OCI-LY7 (cell line): ENCODE results near the gene HLX. TPM values are rescaled to one million over a fixed set of nuclear protein-coding genes. Genes with fewer than 3 reads are reported as not detected.

Experiments used
- BruUV-seq: library from RNA; stranded (reverse); fragments of 400-500 nt; replicated peaks from 2 replicates; lab custom pipeline; 2021; lab: Mats Ljungman, UMichigan
- CTCF ChIA-PET: fragments of 300-600 bp; sonication (Branson Sonifier 250); formaldehyde crosslinking; loops from one replicate; lab custom pipeline; 2022; ENCODE audit warnings: antibody characterized with exemption; ENCODE audit not compliant: unreplicated experiment; lab: Charles Lee
- POLR2A ChIA-PET: fragments of 300-600 bp; sonication (Branson Sonifier 250); formaldehyde crosslinking; loops from one replicate; lab custom pipeline; 2022; ENCODE audit warnings: antibody characterized with exemption; lab: Charles Lee
- DNase-seq: peaks from one replicate; pipeline ENCODE4 v3.0.0-alpha.2; 2015; ENCODE audit warnings: low spot score
- H2AFZ ChIP-seq: fragments of 200-600 bp; sonication (generic), shearing (Covaris generic); 2 replicates; pipeline ENCODE4 v1.6.1; 2014; ENCODE audit warnings: mild to moderate bottlenecking, antibody characterized with exemption, low read length, moderate library complexity
- H3K27ac ChIP-seq: fragments of 200-600 bp; sonication (generic); 2 replicates; pipeline ENCODE4 v1.5.1; 2014; ENCODE audit warnings: mixed run types, low read depth, mild to moderate bottlenecking, moderate library complexity, low read length, inconsistent platforms; ENCODE audit not compliant: poor library complexity, severe bottlenecking
- H3K36me3 ChIP-seq: fragments of 200-600 bp; sonication (generic); 2 replicates; pipeline ENCODE4 v1.6.1; 2014; ENCODE audit warnings: mild to moderate bottlenecking, antibody characterized with exemption, low read length, moderate library complexity, mixed read lengths; ENCODE audit not compliant: insufficient read depth
- H3K4me1 ChIP-seq: fragments of 200-600 bp; sonication (generic); 2 replicates; pipeline ENCODE4 v1.5.1; 2014; ENCODE audit warnings: mild to moderate bottlenecking, low read length; ENCODE audit not compliant: insufficient read depth, poor library complexity, severe bottlenecking
- H3K4me2 ChIP-seq: fragments of 200-600 bp; sonication (generic); 2 replicates; pipeline ENCODE4 v1.6.1; 2014; ENCODE audit warnings: mild to moderate bottlenecking, low read length
- H3K4me3 ChIP-seq: fragments of 200-600 bp; sonication (generic); 2 replicates; pipeline ENCODE4 v1.5.1; 2014; ENCODE audit warnings: mild to moderate bottlenecking, low read depth, low read length; ENCODE audit not compliant: poor library complexity, severe bottlenecking
- H3K79me2 ChIP-seq: fragments of 200-600 bp; sonication (generic); 2 replicates; pipeline ENCODE4 v1.6.1; 2016; ENCODE audit warnings: low read depth, mild to moderate bottlenecking, low read length, moderate library complexity, mixed read lengths; ENCODE audit not compliant: insufficient read depth
- H3K9me2 ChIP-seq: fragments of 200-600 bp; sonication (generic); 2 replicates; pipeline ENCODE4 v1.6.1; 2016; ENCODE audit warnings: mild to moderate bottlenecking, low read length, mixed read lengths; ENCODE audit not compliant: insufficient read depth
- H3K9me3 ChIP-seq: fragments of 200-600 bp; sonication (generic); 2 replicates; pipeline ENCODE4 v1.6.1; 2014; ENCODE audit warnings: mild to moderate bottlenecking, mixed run types, low read length, mixed read lengths
- H4K20me1 ChIP-seq: fragments of 200-600 bp; sonication (generic); 2 replicates; pipeline ENCODE4 v1.6.1; 2014; ENCODE audit warnings: mild to moderate bottlenecking, antibody characterized with exemption, low read length, moderate library complexity, mixed read lengths; ENCODE audit not compliant: insufficient read depth
- EZH2phosphoT487 ChIP-seq: fragments of 200-600 bp; sonication (generic); IDR thresholded peaks from 2 replicates; pipeline ENCODE4 v1.6.1; 2018; ENCODE audit warnings: low read depth, borderline replicate concordance, mild to moderate bottlenecking, mixed run types, antibody characterized with exemption, low read length, moderate library complexity, mixed read lengths
- intact Hi-C: fragments of 100-400 bp; cut with micrococcal nuclease; formaldehyde crosslinking; loops from one replicate; pipeline ENCODE4 v1.10.0; 2022; ENCODE audit not compliant: unreplicated experiment
- total RNA-seq, 2 experiments: library from RNA; depleted of rRNA in 1 of 2; stranded (reverse); fragments of >200 nt in 1 of 2; shearing (Covaris generic) in 1 of 2; gene quantifications; 2 replicates each; pipeline ENCODE4 v1.2.3, GENCODE V29; 2014 to 2022
- TF ChIP-seq, protein P1 (sequence below): fragments of 200-600 bp; sonication (generic); conservative IDR thresholded peaks from 2 replicates; pipeline ENCODE4 v1.5.1; 2014; ENCODE audit warnings: mild to moderate bottlenecking, antibody characterized with exemption, low read length, moderate library complexity, mixed read lengths

The HLX gene
- total RNA-seq, 2 experiments from 2014 or later: not detected

DNA sequence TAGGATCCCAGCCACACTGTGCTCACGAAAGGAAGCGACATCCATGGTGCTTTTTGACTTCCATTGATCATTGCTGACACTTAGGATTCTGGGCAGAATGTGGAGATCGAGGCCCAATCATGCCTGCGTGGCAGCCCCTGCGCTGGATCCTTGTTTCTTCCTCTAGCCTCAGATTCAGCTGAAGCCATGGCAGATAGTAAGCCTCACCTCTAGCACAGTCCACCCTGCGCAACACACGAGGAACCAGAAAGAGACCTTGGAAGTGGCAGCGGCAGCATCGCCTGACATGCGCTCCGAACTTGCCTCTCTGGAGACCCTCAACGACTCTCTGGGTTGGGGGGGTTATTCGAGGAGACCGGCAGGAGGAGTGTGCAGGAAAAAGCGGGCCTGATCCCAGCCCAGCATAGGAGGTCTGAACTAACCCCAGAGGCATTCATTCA lies 10.6 kb downstream of the HLX start:
- H2AFZ ChIP-seq: no peak overlapping the region
- no peak overlapping the region for H3K27ac ChIP-seq
- no peaks in the 10 kb centered on the region for H4K20me1 ChIP-seq
- no peak overlapping the region for H3K4me2 ChIP-seq
- ChIA-PET CTCF (no interaction called here), POLR2A (interaction anchor here (0.5 to 0.7 kb wide), 2 partner anchors 11 to 58 kb away, joined by 3 read pairs; no protein-coding TSS in a partner anchor)
- TF ChIP-seq EZH2phosphoT487: no peak
- TF ChIP-seq, protein P1, sequence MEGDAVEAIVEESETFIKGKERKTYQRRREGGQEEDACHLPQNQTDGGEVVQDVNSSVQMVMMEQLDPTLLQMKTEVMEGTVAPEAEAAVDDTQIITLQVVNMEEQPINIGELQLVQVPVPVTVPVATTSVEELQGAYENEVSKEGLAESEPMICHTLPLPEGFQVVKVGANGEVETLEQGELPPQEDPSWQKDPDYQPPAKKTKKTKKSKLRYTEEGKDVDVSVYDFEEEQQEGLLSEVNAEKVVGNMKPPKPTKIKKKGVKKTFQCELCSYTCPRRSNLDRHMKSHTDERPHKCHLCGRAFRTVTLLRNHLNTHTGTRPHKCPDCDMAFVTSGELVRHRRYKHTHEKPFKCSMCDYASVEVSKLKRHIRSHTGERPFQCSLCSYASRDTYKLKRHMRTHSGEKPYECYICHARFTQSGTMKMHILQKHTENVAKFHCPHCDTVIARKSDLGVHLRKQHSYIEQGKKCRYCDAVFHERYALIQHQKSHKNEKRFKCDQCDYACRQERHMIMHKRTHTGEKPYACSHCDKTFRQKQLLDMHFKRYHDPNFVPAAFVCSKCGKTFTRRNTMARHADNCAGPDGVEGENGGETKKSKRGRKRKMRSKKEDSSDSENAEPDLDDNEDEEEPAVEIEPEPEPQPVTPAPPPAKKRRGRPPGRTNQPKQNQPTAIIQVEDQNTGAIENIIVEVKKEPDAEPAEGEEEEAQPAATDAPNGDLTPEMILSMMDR: no peak
- no peaks in the 10 kb centered on the region for H3K9me3 ChIP-seq
- no peaks in the 10 kb centered on the region for H3K79me2 ChIP-seq
- intact Hi-C loops: no loop called here
- no peak overlapping the region for H3K4me3 ChIP-seq
- no peaks in the 10 kb centered on the region for H3K9me2 ChIP-seq
- no peak for DNase-seq
- no TSS peak for BruUV-seq
- no peaks in the 10 kb centered on the region for H3K36me3 ChIP-seq
- no peaks in the 10 kb centered on the region for H3K4me1 ChIP-seq

DNA sequence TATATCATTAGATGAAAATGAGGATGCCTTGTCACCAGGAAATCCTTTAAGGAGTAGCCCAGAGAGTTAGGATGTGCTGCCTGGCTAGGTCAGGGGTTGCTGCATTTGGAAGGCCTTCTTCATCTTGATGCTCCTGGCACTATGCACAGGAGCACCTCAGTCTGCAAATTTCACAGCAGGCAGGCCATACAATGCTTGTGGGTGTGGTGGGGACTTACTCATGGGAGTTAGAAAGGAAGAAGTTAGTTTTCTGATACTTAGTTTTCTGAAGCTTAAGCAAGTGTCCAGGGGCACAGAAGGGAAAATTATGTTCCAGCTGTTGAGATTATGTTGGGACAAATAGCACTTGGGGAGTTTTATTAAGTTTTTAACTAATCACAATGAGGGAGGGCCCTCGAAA lies 11.4 kb downstream of the HLX start:
- Histone ChIP-seq H3K4me1 (no peaks in the 10 kb centered on the region), H4K20me1 (no peaks in the 10 kb centered on the region), H3K9me2 (no peaks in the 10 kb centered on the region), H2AFZ (no peak overlapping the region), H3K27ac (no peak overlapping the region), H3K9me3 (no peaks in the 10 kb centered on the region), H3K4me3 (no peak overlapping the region), H3K4me2 (no peak overlapping the region), H3K36me3 (no peaks in the 10 kb centered on the region), H3K79me2 (no peaks in the 10 kb centered on the region)
- BruUV-seq: no TSS peak
- no peak for DNase-seq
- intact Hi-C loops: no loop called here
- ChIA-PET CTCF (no interaction called here), POLR2A (interaction anchor here (0.5 kb wide), 1 partner anchor 11 kb away, joined by 3 read pairs; no protein-coding TSS in a partner anchor)
- TF ChIP-seq EZH2phosphoT487: no peak
- TF ChIP-seq, protein P1: no peak

DNA sequence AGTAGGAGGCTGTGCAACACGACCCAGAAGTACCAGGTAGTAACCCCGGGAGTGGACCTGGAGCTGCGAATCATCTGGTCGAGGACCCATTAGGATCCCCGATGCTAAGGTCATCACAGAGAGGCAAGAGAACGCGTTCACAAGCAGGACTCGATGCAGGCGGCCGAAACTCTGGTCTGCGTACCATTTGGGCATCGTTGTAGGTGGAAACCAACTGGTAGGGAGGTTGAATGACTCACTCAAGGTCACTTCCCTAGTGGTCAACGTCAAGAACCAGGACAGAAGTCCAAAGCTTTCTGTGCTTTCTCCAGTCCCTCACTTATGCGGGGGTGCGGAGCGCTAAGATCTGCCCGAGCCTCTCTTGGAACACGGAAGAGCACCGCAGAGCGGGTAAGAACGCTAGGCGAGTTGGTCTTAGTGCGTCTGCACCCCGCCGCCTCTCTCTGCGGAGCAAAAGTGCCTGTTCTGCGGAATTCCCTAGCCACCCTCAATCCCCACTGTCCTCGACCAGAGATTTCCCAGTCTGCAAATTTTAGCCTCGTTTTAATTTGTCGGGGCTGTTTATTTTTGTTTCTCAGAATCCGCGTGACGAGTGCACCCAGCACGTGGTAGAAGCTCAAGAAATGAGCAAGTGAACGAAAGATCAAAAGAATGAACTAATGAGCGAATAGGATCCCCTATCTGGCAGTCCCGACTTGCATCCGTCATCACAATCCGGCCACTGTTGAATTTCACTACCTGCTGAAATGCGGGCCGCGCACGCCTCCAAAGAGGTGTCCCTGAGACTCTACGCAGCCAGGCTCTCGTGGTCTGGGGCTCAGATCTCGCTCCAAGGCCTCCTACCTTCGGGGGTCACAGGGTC lies 12.2 kb downstream of the HLX start:
- BruUV-seq: no TSS peak
- no peak for DNase-seq
- Histone ChIP-seq H2AFZ (no peak overlapping the region), H3K27ac (no peak overlapping the region), H4K20me1 (no peaks in the 10 kb centered on the region), H3K4me1 (no peaks in the 10 kb centered on the region), H3K9me2 (no peaks in the 10 kb centered on the region), H3K9me3 (no peaks in the 10 kb centered on the region), H3K36me3 (no peaks in the 10 kb centered on the region), H3K79me2 (no peaks in the 10 kb centered on the region), H3K4me2 (no peak overlapping the region), H3K4me3 (no peak overlapping the region)
- ChIA-PET CTCF (no interaction called here), POLR2A (no interaction called here)
- intact Hi-C loops: no loop called here
- TF ChIP-seq EZH2phosphoT487: no peak
- TF ChIP-seq, protein P1: no peak
